HCT116 (cell line): Measurements from ENCODE around the gene WDHD1. TPM values are rescaled to one million over a fixed set of nuclear protein-coding genes. Genes with fewer than 3 reads are reported as not detected.

ENCODE experiments used
- ATAC-seq: fragments of 200-7000 bp; cut with Tn5 transposase; 2 replicates; pipeline ENCODE4 v1.9.1; 2020; ENCODE audit warnings: mild to moderate bottlenecking, moderate library complexity
- BruUV-seq: library from RNA; stranded (reverse); fragments of 400-500 nt; replicated peaks from 2 replicates; lab custom pipeline; 2021; lab: Mats Ljungman, UMichigan
- CTCF ChIA-PET: fragments of 300-600 bp; sonication (Branson Sonifier 250); formaldehyde crosslinking; loops from one replicate; lab custom pipeline; 2021; ENCODE audit warnings: antibody characterized with exemption; lab: Charles Lee
- POLR2A ChIA-PET: fragments of 300-600, 350-600 bp; sonication (Branson Sonifier 250); formaldehyde crosslinking; loops from one replicate; lab custom pipeline; 2021; ENCODE audit warnings: antibody characterized with exemption; lab: Charles Lee
- RAD21 ChIA-PET, 2 experiments: fragments of 300-600 bp; sonication (Branson Sonifier 250); formaldehyde crosslinking; loops; one replicate each; lab custom pipeline; 2023; ENCODE audit warnings: low total read pairs in 2 of 2; ENCODE audit not compliant: uncharacterized antibody in 2 of 2, unreplicated experiment in 2 of 2, low non-redundant PET in 1 of 2; lab: Charles Lee
- DNase-seq: peaks from one replicate; pipeline ENCODE4 v3.0.0-alpha.2; 2010; ENCODE audit warnings: low read depth, low spot score
- H2AFZ ChIP-seq: fragments of 200-600 bp; shearing (Covaris generic), sonication (generic); 2 replicates; pipeline ENCODE4 v1.6.1; 2017; ENCODE audit warnings: low read depth, mixed run types, mixed read lengths, antibody characterized with exemption, low read length; ENCODE audit not compliant: poor library complexity, severe bottlenecking
- H3K27ac ChIP-seq: 2 replicates; pipeline ENCODE4 v1.5.1; 2012; ENCODE audit warnings: low read depth, low read length
- H3K27me3 ChIP-seq: fragments of 200-600 bp; sonication (generic); 2 replicates; pipeline ENCODE4 v1.6.1; 2016; ENCODE audit warnings: mixed run types, low read length, mixed read lengths; ENCODE audit not compliant: insufficient read depth
- H3K36me3 ChIP-seq, 2 experiments: fragments of 200-500 bp in 1 of 2; fragments of 200-600 bp in 1 of 2; sonication (Bioruptor generic) in 1 of 2; sonication (generic) in 1 of 2; 2 replicates each; pipeline versions ENCODE4 v1.5.1 to v1.6.1; 2014 to 2016; ENCODE audit warnings: low read length in 2 of 2, inconsistent platforms in 1 of 2, mixed read lengths in 1 of 2, mixed run types in 1 of 2; ENCODE audit not compliant: insufficient read depth in 2 of 2, control insufficient read depth in 1 of 2
- H3K4me1 ChIP-seq, 2 experiments: fragments of 200-600 bp in 1 of 2; sonication (generic) in 1 of 2; 2 replicates each; pipeline versions ENCODE4 v1.5.1 to v1.6.1; 2012 to 2017; ENCODE audit warnings: low read length in 2 of 2, inconsistent platforms in 1 of 2, mild to moderate bottlenecking in 1 of 2, mixed read lengths in 1 of 2, mixed run types in 1 of 2, moderate library complexity in 1 of 2; ENCODE audit not compliant: insufficient read depth in 2 of 2, control insufficient read depth in 1 of 2
- H3K4me2 ChIP-seq: fragments of 200-600 bp; sonication (generic); 2 replicates; pipeline ENCODE4 v1.6.1; 2017; ENCODE audit warnings: mixed run types, low read length, mixed read lengths
- H3K4me3 ChIP-seq, 2 experiments: fragments of 200-600 bp in 1 of 2; sonication (generic) in 1 of 2; replicated peaks in 1 of 2; 2 replicates each; pipeline ENCODE4 v1.5.1; 2011 to 2016; ENCODE audit warnings: low read length in 2 of 2, control low read depth in 1 of 2, low read depth in 1 of 2, mild to moderate bottlenecking in 1 of 2, mixed read lengths in 1 of 2, mixed run types in 1 of 2
- H3K79me2 ChIP-seq: fragments of 200-600 bp; sonication (generic); 2 replicates; pipeline ENCODE4 v1.6.1; 2017; ENCODE audit warnings: mild to moderate bottlenecking, mixed run types, low read length, moderate library complexity, mixed read lengths; ENCODE audit not compliant: insufficient read depth
- H3K9ac ChIP-seq: fragments of 200-600 bp; sonication (generic); 2 replicates; pipeline ENCODE4 v1.6.1; 2016; ENCODE audit warnings: low read length, mixed read lengths
- H3K9me2 ChIP-seq: fragments of 200-600 bp; sonication (generic), shearing (Covaris generic); 2 replicates; pipeline ENCODE4 v1.6.1; 2017; ENCODE audit warnings: mixed run types, mild to moderate bottlenecking, moderate library complexity; ENCODE audit not compliant: insufficient read depth
- H3K9me3 ChIP-seq, 2 experiments: fragments of 200-500 bp in 1 of 2; fragments of 200-600 bp in 1 of 2; sonication (Bioruptor generic) in 1 of 2; sonication (generic) in 1 of 2; 2 replicates each; pipeline ENCODE4 v1.6.1; 2014 to 2017; ENCODE audit warnings: low read length in 2 of 2, mixed read lengths in 2 of 2, inconsistent platforms in 1 of 2, low read depth in 1 of 2, mild to moderate bottlenecking in 1 of 2, mixed run types in 1 of 2, moderate library complexity in 1 of 2; ENCODE audit not compliant: control insufficient read depth in 1 of 2, insufficient read depth in 1 of 2
- H4K20me1 ChIP-seq: fragments of 200-600 bp; sonication (generic), shearing (Covaris generic); 2 replicates; pipeline ENCODE4 v1.6.1; 2017; ENCODE audit warnings: mixed run types, mild to moderate bottlenecking, moderate library complexity; ENCODE audit not compliant: insufficient read depth
- CEBPB ChIP-seq: IDR thresholded peaks from 2 replicates; pipeline ENCODE4 v1.6.1; 2012; ENCODE audit warnings: low read depth
- CTCF ChIP-seq, 3 experiments: fragments of 200-600 bp in 1 of 3; sonication (generic) in 1 of 3; IDR thresholded peaks in 2 of 3; conservative IDR thresholded peaks in 1 of 3; 2 replicates each; pipeline ENCODE4 v1.5.1; 2012 to 2017; ENCODE audit warnings: low read depth in 2 of 3, low read length in 2 of 3, antibody characterized with exemption in 1 of 3, borderline replicate concordance in 1 of 3, control low read depth in 1 of 3, mild to moderate bottlenecking in 1 of 3, mixed read lengths in 1 of 3, mixed run types in 1 of 3, moderate library complexity in 1 of 3; ENCODE audit not compliant: insufficient read depth in 1 of 3
- EGR1 ChIP-seq: IDR thresholded peaks from 2 replicates; pipeline ENCODE4 v1.6.1; 2012; ENCODE audit warnings: low read depth
- ELF1 ChIP-seq: IDR thresholded peaks from 2 replicates; pipeline ENCODE4 v1.6.1; 2012; ENCODE audit warnings: low read depth, borderline replicate concordance
- EZH2phosphoT487 ChIP-seq: fragments of 200-600 bp; IDR thresholded peaks from 2 replicates; pipeline ENCODE4 v1.6.1; 2018; ENCODE audit warnings: antibody characterized with exemption, borderline replicate concordance
- JUND ChIP-seq: IDR thresholded peaks from 2 replicates; pipeline ENCODE4 v1.6.1; 2012
- POLR2AphosphoS5 ChIP-seq: IDR thresholded peaks from 2 replicates; pipeline ENCODE4 v1.6.1; 2011; ENCODE audit warnings: mild to moderate bottlenecking, low read depth, low read length, moderate library complexity
- RAD21 ChIP-seq: IDR thresholded peaks from 2 replicates; pipeline ENCODE4 v1.6.1; 2012; ENCODE audit warnings: low read depth, mild to moderate bottlenecking
- SP1 ChIP-seq: IDR thresholded peaks from 2 replicates; pipeline ENCODE4 v1.6.1; 2012; ENCODE audit warnings: low read depth
- SRF ChIP-seq: IDR thresholded peaks from 2 replicates; pipeline ENCODE4 v1.6.1; 2012; ENCODE audit warnings: low read depth
- TCF7L2 ChIP-seq: IDR thresholded peaks from 2 replicates; pipeline ENCODE4 v1.7.0; 2011; ENCODE audit warnings: borderline replicate concordance, inconsistent platforms; ENCODE audit not compliant: insufficient read depth, insufficient read length; ENCODE audit errors: extremely low read depth
- YY1 ChIP-seq: IDR thresholded peaks from 2 replicates; pipeline ENCODE4 v1.6.1; 2011; ENCODE audit warnings: low read length, low read depth, moderate library complexity, mild to moderate bottlenecking; ENCODE audit not compliant: insufficient replicate concordance; ENCODE audit errors: extremely low read depth
- intact Hi-C: fragments of 100-400 bp; cut with micrococcal nuclease; formaldehyde crosslinking; loops from 2 replicates; pipeline ENCODE4 v1.10.0; 2022
- total RNA-seq: library from RNA; stranded (reverse); gene quantifications from one replicate; pipeline ENCODE4 v1.2.1, GENCODE V29; 2021; ENCODE audit not compliant: unreplicated experiment
- TF ChIP-seq, protein P1 (sequence below): IDR thresholded peaks from 2 replicates; pipeline ENCODE4 v1.6.1; 2011; ENCODE audit warnings: mild to moderate bottlenecking, low read length, moderate library complexity; ENCODE audit not compliant: insufficient replicate concordance; ENCODE audit errors: extremely low read depth
- TF ChIP-seq, protein P2 (sequence below): IDR thresholded peaks from 2 replicates; pipeline ENCODE4 v1.6.1; 2012; ENCODE audit warnings: low read depth
- TF ChIP-seq, protein P3 (sequence below): IDR thresholded peaks from 2 replicates; pipeline ENCODE4 v1.6.1; 2012

WDHD1 gene
- total RNA-seq, 1 experiment from 2014 or later: 44.3 TPM

DNA sequence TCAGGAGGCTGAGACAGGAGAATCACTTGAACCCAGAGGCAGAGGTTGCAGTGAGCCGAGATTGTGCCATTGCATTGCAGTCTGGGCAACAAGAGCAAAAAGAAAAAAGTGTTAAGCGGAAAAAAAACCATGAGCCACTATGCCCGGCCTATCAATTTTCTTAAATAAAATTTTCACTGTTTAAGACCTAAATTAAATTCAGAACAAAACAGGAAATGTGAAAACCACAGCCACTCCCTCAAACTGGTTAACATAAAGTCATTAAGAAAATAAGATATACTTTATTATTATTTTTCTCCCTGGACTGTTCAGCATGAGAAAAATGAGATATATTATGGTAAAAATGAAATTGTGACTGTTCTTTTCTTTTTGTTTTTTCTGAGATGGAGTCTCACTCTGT is 79.7 kb downstream of the WDHD1 start:
- no peak for TF ChIP-seq POLR2AphosphoS5
- no peak for TF ChIP-seq CTCF (IDR thresholded peaks at IDR 0.05 in 2 of 3, conservative IDR thresholded peaks at IDR 0.05 in 1 of 3; ENCODE audit: borderline replicate concordance in 1 of 3, insufficient read depth in 1 of 3, low read depth in 2 of 3, low read length in 2 of 3)
- TF ChIP-seq JUND: no peak
- no peak for TF ChIP-seq YY1
- no peak for TF ChIP-seq EZH2phosphoT487
- no peak for TF ChIP-seq SP1
- no peak for TF ChIP-seq TCF7L2
- TF ChIP-seq, protein P1, sequence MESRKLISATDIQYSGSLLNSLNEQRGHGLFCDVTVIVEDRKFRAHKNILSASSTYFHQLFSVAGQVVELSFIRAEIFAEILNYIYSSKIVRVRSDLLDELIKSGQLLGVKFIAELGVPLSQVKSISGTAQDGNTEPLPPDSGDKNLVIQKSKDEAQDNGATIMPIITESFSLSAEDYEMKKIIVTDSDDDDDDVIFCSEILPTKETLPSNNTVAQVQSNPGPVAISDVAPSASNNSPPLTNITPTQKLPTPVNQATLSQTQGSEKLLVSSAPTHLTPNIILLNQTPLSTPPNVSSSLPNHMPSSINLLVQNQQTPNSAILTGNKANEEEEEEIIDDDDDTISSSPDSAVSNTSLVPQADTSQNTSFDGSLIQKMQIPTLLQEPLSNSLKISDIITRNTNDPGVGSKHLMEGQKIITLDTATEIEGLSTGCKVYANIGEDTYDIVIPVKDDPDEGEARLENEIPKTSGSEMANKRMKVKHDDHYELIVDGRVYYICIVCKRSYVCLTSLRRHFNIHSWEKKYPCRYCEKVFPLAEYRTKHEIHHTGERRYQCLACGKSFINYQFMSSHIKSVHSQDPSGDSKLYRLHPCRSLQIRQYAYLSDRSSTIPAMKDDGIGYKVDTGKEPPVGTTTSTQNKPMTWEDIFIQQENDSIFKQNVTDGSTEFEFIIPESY: no peak
- TF ChIP-seq, protein P2, sequence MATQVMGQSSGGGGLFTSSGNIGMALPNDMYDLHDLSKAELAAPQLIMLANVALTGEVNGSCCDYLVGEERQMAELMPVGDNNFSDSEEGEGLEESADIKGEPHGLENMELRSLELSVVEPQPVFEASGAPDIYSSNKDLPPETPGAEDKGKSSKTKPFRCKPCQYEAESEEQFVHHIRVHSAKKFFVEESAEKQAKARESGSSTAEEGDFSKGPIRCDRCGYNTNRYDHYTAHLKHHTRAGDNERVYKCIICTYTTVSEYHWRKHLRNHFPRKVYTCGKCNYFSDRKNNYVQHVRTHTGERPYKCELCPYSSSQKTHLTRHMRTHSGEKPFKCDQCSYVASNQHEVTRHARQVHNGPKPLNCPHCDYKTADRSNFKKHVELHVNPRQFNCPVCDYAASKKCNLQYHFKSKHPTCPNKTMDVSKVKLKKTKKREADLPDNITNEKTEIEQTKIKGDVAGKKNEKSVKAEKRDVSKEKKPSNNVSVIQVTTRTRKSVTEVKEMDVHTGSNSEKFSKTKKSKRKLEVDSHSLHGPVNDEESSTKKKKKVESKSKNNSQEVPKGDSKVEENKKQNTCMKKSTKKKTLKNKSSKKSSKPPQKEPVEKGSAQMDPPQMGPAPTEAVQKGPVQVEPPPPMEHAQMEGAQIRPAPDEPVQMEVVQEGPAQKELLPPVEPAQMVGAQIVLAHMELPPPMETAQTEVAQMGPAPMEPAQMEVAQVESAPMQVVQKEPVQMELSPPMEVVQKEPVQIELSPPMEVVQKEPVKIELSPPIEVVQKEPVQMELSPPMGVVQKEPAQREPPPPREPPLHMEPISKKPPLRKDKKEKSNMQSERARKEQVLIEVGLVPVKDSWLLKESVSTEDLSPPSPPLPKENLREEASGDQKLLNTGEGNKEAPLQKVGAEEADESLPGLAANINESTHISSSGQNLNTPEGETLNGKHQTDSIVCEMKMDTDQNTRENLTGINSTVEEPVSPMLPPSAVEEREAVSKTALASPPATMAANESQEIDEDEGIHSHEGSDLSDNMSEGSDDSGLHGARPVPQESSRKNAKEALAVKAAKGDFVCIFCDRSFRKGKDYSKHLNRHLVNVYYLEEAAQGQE: no peak
- TF ChIP-seq CEBPB: no peak
- no peak for TF ChIP-seq EGR1
- TF ChIP-seq, protein P3, sequence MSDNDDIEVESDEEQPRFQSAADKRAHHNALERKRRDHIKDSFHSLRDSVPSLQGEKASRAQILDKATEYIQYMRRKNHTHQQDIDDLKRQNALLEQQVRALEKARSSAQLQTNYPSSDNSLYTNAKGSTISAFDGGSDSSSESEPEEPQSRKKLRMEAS: no peak
- TF ChIP-seq RAD21: no peak
- no peak for TF ChIP-seq SRF
- TF ChIP-seq ELF1: no peak
- no TSS peak for BruUV-seq
- H3K79me2 ChIP-seq: no peaks in the 10 kb centered on the region
- H3K27me3 ChIP-seq: no peaks in the 10 kb centered on the region
- no peak overlapping the region for H3K9ac ChIP-seq
- H4K20me1 ChIP-seq: no peaks in the 10 kb centered on the region
- no peak overlapping the region for H2AFZ ChIP-seq
- H3K9me2 ChIP-seq: no peaks in the 10 kb centered on the region
- intact Hi-C loops: no loop called here
- H3K4me2 ChIP-seq: no peak overlapping the region
- no peak overlapping the region for H3K27ac ChIP-seq
- H3K9me3 ChIP-seq: no peaks in the 10 kb centered on the region
- DNase-seq: no peak
- ChIA-PET CTCF (no interaction called here), POLR2A (no interaction called here), RAD21 (no interaction called here)
- H3K4me3 ChIP-seq: no peak overlapping the region
- ATAC-seq: no peak
- no peaks in the 10 kb centered on the region for H3K4me1 ChIP-seq
- peaks cover 0 to 5% of the 10 kb centered on the region in 2 experiments; a peak in 2 of 4 replicates for H3K36me3 ChIP-seq
